Activated CD4-positive, alpha-beta memory T cell treated with anti-CD3 and anti-CD28 coated beads for 36 hours (primary cell): ENCODE data around the gene TMEM138. TPM values are rescaled to one million over a fixed set of nuclear protein-coding genes. Genes with fewer than 3 reads are reported as not detected.
"Not testable (repeated sequence)": the region's sequence is repeated elsewhere in the genome, so short reads cannot be mapped to it uniquely, and the experiment has no call there.

Experiments used
- CTCF ChIA-PET: fragments of 350-600 bp; sonication (Branson Sonifier 250); formaldehyde crosslinking; loops from one replicate; lab custom pipeline; 2021; ENCODE audit warnings: antibody characterized with exemption, inconsistent platforms; lab: Charles Lee
- POLR2A ChIA-PET: fragments of 350-600 bp; sonication (Branson Sonifier 250); formaldehyde crosslinking; loops from one replicate; lab custom pipeline; 2021; ENCODE audit warnings: antibody characterized with exemption; lab: Charles Lee
- DNase-seq: peaks from one replicate; pipeline ENCODE4 v3.0.0-alpha.2; 2020
- H3K27ac Mint-ChIP-seq: one replicate; pipeline ENCODE4 v1.8.0; 2021; ENCODE audit warnings: mixed read lengths
- H3K27me3 Mint-ChIP-seq: one replicate; pipeline ENCODE4 v1.8.0; 2021; ENCODE audit warnings: mixed read lengths
- H3K36me3 Mint-ChIP-seq: one replicate; pipeline ENCODE4 v1.8.0; 2021; ENCODE audit warnings: mixed read lengths
- H3K4me1 Mint-ChIP-seq: one replicate; pipeline ENCODE4 v1.8.0; 2021; ENCODE audit warnings: low read depth, mixed read lengths
- H3K4me3 Mint-ChIP-seq: one replicate; pipeline ENCODE4 v1.8.0; 2021; ENCODE audit warnings: mild to moderate bottlenecking, mixed read lengths
- H3K9me3 Mint-ChIP-seq: one replicate; pipeline ENCODE4 v1.8.0; 2021; ENCODE audit warnings: mixed read lengths
- intact Hi-C: fragments of 100-400 bp; cut with micrococcal nuclease; formaldehyde crosslinking; loops from one replicate; pipeline ENCODE4 v1.15.1; 2023
- total RNA-seq, 2 experiments: library from RNA; stranded (reverse); gene quantifications; one replicate each; pipeline ENCODE4 v1.2.3, GENCODE V29; 2021

The TMEM138 gene
- total RNA-seq, 2 experiments from 2014 or later: 33.7 to 34.6 TPM

- H3K9me3 Mint-ChIP-seq: no peaks in the 10 kb centered on the region
- no peak for DNase-seq
- peaks cover 11% of the 10 kb centered on the region for H3K4me1 Mint-ChIP-seq
- POLR2A ChIA-PET: no interaction called here
- intact Hi-C loops: no loop called here
- no peaks in the 10 kb centered on the region for H3K27me3 Mint-ChIP-seq
- no peak overlapping the region for H3K4me3 Mint-ChIP-seq
- H3K36me3 Mint-ChIP-seq: peaks cover 38% of the 10 kb centered on the region
- CTCF ChIA-PET: interaction anchor here (3.4 to 4.9 kb wide), 2 partner anchors 17 to 32 kb away, joined by 22 to 28 read pairs; no protein-coding TSS in a partner anchor
- no peak overlapping the region for H3K27ac Mint-ChIP-seq
Observed at GRCh38 chr11:61368646-61369045, 6.5 kb downstream of the TMEM138 start.

- Mint-ChIP-seq H3K27me3 (no peaks in the 10 kb centered on the region), H3K4me1 (peaks cover 8% of the 10 kb centered on the region), H3K9me3 (no peaks in the 10 kb centered on the region), H3K36me3 (peaks cover 38% of the 10 kb centered on the region), H3K27ac (peak overlapping the region; percentile 60), H3K4me3 (no peak overlapping the region)
- CTCF ChIA-PET: interaction anchor here (3.4 to 4.9 kb wide), 2 partner anchors 16 to 33 kb away, joined by 22 to 28 read pairs; no protein-coding TSS in a partner anchor
- POLR2A ChIA-PET: no interaction called here
- intact Hi-C loops: no loop called here
- no peak for DNase-seq
Observed at GRCh38 chr11:61369372-61370348, 7.5 kb downstream of the TMEM138 start.

GRCh38 chr11:61370349-61371005, 8.3 kb downstream of the TMEM138 start:
- Mint-ChIP-seq H3K27ac (peak overlapping the region; percentile 60), H3K36me3 (peaks cover 41% of the 10 kb centered on the region), H3K9me3 (peaks cover 3% of the 10 kb centered on the region), H3K4me1 (peaks cover 8% of the 10 kb centered on the region), H3K4me3 (no peak overlapping the region), H3K27me3 (no peaks in the 10 kb centered on the region)
- ChIA-PET CTCF (interaction anchor here (3.4 to 4.9 kb wide), 2 partner anchors 16 to 34 kb away, joined by 22 to 28 read pairs; no protein-coding TSS in a partner anchor), POLR2A (no interaction called here)
- intact Hi-C loops: no loop called here
- no peak for DNase-seq

DNA sequence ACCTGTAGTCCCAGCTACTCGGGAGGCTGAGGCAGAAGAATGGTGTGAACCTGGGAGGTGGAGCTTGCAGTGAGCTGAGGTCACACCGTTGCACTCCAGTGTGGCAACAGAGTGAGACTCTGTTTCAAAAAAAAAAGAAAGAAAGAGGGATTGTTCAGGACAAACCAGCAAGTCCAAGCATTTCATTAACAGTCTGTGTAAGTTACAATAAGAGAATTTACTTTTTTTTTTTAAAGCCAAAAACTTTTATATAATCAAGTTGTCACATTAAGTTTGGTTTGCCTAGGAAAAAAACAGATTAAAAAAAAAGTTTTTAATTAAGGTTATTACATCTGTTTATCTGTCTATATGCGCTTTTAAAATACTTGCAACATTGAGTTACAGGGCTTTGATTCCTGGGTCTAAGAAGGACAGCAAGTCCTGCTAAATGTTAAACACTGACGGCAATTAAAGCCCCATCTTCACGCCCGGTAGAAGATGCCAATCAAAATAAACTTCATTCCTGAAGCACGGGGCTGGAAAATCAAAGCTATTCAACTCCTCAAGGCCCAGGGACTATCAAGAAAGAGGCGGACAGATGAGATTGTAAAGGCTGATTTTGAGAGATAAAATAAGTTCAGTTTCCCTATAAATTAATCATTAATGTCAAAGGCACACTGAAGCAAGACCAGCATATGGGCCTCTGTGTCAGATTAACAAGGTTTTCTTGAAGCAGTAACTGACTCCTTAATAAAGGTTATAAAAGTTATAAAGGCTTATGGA, 10.7 kb downstream of the TMEM138 start:
- POLR2A ChIA-PET: no interaction called here

GRCh38 chr11:61375761-61376108, 13.6 kb downstream of the TMEM138 start:
- Mint-ChIP-seq H3K4me1 (no peaks in the 10 kb centered on the region), H3K27me3 (no peaks in the 10 kb centered on the region)

More for the DNA sequence above, 10.7 kb downstream of the TMEM138 start:
- H3K4me1 Mint-ChIP-seq: peaks cover 8% of the 10 kb centered on the region
- intact Hi-C loops: no loop called here
- no peak for DNase-seq
- H3K4me3 Mint-ChIP-seq: no peak overlapping the region
- H3K27me3 Mint-ChIP-seq: no peaks in the 10 kb centered on the region
- H3K36me3 Mint-ChIP-seq: peaks cover 39% of the 10 kb centered on the region
- no peak overlapping the region for H3K27ac Mint-ChIP-seq
- CTCF ChIA-PET: interaction anchor here (4.9 kb wide), 1 partner anchor 37 kb away, joined by 28 read pairs; no protein-coding TSS in a partner anchor
- H3K9me3 Mint-ChIP-seq: peaks cover 3% of the 10 kb centered on the region

DNA sequence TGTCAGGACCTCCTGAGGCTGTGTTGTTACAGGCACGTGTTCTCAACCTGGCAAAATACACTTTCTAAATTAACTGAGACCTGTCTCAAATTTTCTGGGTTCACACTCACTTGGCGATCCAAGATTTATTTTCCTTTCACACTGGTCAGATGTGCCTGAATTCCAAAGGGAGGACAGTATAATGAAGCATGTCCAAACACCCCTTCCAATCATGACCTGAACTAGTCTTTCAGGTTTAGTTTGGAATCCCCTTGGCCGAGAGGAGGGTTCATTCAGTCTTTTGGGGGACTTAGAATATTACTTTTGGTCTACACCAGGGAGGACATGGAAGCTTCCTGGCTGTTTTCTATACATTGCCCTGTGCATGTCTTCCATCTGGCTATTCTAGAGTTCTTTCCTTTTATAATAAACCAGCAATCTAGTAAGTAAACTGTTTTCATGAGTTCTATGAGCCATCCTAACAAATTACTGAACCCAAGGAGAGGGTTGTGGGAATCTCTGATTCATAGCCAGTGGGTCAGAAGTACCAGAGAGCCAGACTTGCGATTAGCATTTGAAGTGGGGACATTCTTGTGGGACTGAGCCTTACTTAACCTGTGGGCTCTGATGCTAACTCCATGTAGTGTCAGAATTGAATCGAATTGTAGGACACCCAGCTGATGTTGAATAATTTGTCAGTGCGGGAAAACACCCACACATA, 15.4 kb downstream of the TMEM138 start:
- Mint-ChIP-seq H3K27me3 (no peaks in the 10 kb centered on the region), H3K27ac (no peak overlapping the region), H3K9me3 (peaks cover 3% of the 10 kb centered on the region), H3K4me3 (no peak overlapping the region), H3K4me1 (no peaks in the 10 kb centered on the region), H3K36me3 (peaks cover 14% of the 10 kb centered on the region)
- CTCF ChIA-PET: interaction anchor here (9.6 kb wide), 1 partner anchor 41 kb away, joined by 310 read pairs; the partner anchor contains the start of genes DDB1 and TKFC
- POLR2A ChIA-PET: no interaction called here
- intact Hi-C loops: no loop called here
- no peak for DNase-seq

More at GRCh38 chr11:61375761-61376108, 13.6 kb downstream of the TMEM138 start:
- no peak overlapping the region for H3K27ac Mint-ChIP-seq
- ChIA-PET CTCF (interaction anchor here (1.2 to 2.3 kb wide), 2 partner anchors 9 to 11 kb away, joined by 6 to 15 read pairs; no protein-coding TSS in a partner anchor), POLR2A (no interaction called here)
- no peak for DNase-seq
- intact Hi-C loops: no loop called here
- no peak overlapping the region for H3K4me3 Mint-ChIP-seq
- H3K9me3 Mint-ChIP-seq: peaks cover 3% of the 10 kb centered on the region
- peaks cover 19% of the 10 kb centered on the region for H3K36me3 Mint-ChIP-seq

DNA sequence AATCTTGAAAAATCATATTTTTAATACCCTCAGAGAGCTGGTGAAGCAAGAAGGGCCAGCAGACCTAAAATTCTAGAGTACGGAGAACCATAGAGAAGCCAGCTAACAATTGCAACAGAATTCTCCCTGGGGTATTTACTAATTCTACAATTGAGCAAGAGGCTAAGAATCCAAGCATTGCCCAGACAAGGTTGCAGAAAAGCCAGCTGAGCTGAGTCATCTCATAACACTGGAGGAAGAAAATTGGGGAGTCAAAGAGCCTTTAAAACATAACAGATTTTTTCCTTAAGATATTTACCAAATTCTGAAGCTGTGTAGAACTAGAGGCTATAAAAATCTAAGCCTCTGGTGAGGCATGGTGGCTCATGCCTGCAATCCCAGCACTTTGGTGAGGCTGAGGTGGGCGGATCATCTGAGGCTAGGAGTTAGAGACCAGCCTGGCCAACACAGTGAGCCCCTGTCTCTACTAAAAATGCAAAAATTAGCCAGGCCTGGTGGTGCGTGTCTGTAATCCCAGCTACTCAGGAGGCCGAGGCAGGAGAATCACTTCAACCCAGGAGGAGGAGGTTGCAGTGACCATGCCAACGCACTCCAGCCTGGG, 16.6 kb downstream of the TMEM138 start:
- ChIA-PET POLR2A (no interaction called here), CTCF (interaction anchor here (0.9 to 9.6 kb wide), 2 partner anchors 42 to 55 kb away, joined by 3 to 310 read pairs; partner anchors contain the start of genes DDB1 and TKFC)
- Mint-ChIP-seq H3K9me3 (peaks cover 3% of the 10 kb centered on the region), H3K36me3 (peaks cover 12% of the 10 kb centered on the region), H3K27ac (no peak overlapping the region), H3K27me3 (no peaks in the 10 kb centered on the region), H3K4me3 (no peak overlapping the region), H3K4me1 (no peaks in the 10 kb centered on the region)
- intact Hi-C loops: no loop called here
- no peak for DNase-seq

DNA sequence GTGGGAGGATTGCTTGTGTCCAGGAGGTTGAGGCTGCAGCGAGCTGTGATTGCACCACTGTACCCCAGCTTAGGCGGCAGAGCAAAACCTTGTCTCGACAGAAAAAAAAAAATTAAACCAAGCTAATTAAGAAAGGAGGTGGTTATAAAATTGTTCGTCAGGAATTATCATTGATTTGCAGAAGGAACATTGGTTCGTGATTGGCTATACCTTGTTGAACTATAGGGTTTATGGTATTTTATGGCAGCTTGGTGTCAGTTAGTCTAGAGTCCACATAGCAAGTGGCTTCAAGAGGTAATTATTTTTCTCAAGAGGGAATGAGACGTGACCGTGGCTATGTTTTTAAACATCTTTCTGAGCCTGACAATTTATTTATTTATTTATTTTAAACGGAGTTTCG, 18.7 kb downstream of the TMEM138 start:
- intact Hi-C loops: no loop called here
- POLR2A ChIA-PET: interaction anchor here (0.9 kb wide), 1 partner anchor 12 kb away, joined by 3 read pairs; the partner anchor contains the start of gene TMEM216

DNA sequence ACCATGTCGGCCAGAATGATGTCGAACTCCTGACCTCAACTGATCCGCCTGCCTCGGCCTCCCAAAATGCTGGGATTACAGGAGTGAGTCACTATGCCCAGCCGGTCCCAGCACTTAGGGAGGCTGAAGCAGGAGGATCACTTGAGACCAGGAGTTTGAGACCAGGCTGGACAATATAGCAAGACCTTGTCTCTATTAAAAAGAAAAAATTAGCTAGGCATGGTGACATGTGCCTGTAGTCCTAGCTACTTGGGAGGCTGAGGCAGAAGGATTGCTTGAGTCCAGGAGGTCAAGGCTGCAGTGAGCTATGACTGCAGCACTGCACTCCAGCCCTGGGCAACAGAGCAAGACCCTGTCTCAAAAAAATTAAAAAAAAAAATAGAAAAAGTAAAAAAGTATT, 21.7 kb downstream of the TMEM138 start:
- H3K36me3 Mint-ChIP-seq, intact Hi-C loops, H3K9me3 Mint-ChIP-seq, DNase-seq, H3K27me3 Mint-ChIP-seq, H3K4me3 Mint-ChIP-seq, H3K27ac Mint-ChIP-seq, POLR2A ChIA-PET, H3K4me1 Mint-ChIP-seq: not testable (repeated sequence)
- CTCF ChIA-PET: interaction anchor here (1.0 to 9.6 kb wide), 8 partner anchors 9 to 130 kb away, joined by 3 to 310 read pairs (median 14); partner anchors contain the start of genes CYB561A3, DDB1, TKFC and TMEM138

More for the DNA sequence above, 18.7 kb downstream of the TMEM138 start:
- CTCF ChIA-PET: interaction anchor here (9.6 kb wide), 1 partner anchor 44 kb away, joined by 310 read pairs; the partner anchor contains the start of genes DDB1 and TKFC
- no peak overlapping the region for H3K4me3 Mint-ChIP-seq
- H3K27ac Mint-ChIP-seq: no peak overlapping the region
- peaks cover 4% of the 10 kb centered on the region for H3K4me1 Mint-ChIP-seq
- no peaks in the 10 kb centered on the region for H3K9me3 Mint-ChIP-seq
- H3K36me3 Mint-ChIP-seq: peaks cover 6% of the 10 kb centered on the region
- no peaks in the 10 kb centered on the region for H3K27me3 Mint-ChIP-seq
- no peak for DNase-seq
